HFF-Myc (cell line): ENCODE measurements around the gene LAMP5.

Experiments used
- DNase-seq: peaks from one replicate; pipeline ENCODE4 v3.0.0-alpha.2; 2011; ENCODE audit warnings: low read depth; ENCODE audit errors: extremely low read depth
- H3K4me3 ChIP-seq: replicated peaks from 2 replicates; pipeline ENCODE4 v1.5.1; 2011; ENCODE audit warnings: low read depth, mild to moderate bottlenecking, control low read depth, low read length
- TF ChIP-seq, protein P1 (sequence below): IDR thresholded peaks from 2 replicates; pipeline ENCODE4 v1.5.1; 2012; ENCODE audit warnings: mild to moderate bottlenecking, low read depth, low read length, control low read depth; ENCODE audit errors: missing control alignments

LAMP5 gene

DNA sequence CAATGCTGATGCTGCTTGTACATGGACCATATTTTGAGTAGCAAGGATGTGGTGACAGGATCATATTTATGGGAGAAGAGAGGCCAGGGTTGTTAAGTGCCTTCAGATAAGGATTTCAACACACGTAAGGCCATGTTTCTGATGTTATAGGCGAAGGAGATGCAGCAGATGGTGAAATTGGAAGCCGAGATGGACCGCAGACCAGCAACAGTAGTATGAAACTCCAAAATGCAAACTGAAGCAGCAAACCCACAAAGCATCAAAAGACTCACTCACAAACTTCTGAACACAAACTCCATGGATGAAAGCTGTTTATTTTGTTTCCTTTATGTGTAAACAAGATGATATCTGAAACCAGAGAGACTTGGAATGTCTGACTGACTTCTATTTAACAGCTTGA, 35.6 kb upstream of the LAMP5 start:
- no peak overlapping the region for H3K4me3 ChIP-seq
- DNase-seq = no peak
- TF ChIP-seq, protein P1, sequence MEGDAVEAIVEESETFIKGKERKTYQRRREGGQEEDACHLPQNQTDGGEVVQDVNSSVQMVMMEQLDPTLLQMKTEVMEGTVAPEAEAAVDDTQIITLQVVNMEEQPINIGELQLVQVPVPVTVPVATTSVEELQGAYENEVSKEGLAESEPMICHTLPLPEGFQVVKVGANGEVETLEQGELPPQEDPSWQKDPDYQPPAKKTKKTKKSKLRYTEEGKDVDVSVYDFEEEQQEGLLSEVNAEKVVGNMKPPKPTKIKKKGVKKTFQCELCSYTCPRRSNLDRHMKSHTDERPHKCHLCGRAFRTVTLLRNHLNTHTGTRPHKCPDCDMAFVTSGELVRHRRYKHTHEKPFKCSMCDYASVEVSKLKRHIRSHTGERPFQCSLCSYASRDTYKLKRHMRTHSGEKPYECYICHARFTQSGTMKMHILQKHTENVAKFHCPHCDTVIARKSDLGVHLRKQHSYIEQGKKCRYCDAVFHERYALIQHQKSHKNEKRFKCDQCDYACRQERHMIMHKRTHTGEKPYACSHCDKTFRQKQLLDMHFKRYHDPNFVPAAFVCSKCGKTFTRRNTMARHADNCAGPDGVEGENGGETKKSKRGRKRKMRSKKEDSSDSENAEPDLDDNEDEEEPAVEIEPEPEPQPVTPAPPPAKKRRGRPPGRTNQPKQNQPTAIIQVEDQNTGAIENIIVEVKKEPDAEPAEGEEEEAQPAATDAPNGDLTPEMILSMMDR = no peak

DNA sequence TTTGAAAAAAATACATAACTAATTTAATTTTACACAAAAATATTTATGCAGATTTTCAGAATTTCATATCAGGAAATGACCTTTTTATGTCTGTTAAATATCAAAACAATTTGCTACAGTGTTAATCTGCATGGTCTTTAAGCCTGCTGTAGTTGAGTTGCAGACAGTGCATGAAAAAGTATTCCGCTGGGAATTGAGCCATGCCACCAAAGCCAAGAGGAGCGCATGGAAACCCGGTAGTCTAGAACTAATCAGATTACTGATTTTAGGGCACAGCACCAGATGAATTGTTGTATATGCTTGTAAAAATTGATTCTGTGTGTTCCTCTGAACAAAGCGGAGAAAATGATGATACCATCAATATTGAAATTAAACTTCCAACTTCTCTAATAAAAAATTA, 34.3 kb upstream of the LAMP5 start:
- no peak for DNase-seq
- H3K4me3 ChIP-seq = no peak overlapping the region
- TF ChIP-seq, protein P1 = no peak

DNA sequence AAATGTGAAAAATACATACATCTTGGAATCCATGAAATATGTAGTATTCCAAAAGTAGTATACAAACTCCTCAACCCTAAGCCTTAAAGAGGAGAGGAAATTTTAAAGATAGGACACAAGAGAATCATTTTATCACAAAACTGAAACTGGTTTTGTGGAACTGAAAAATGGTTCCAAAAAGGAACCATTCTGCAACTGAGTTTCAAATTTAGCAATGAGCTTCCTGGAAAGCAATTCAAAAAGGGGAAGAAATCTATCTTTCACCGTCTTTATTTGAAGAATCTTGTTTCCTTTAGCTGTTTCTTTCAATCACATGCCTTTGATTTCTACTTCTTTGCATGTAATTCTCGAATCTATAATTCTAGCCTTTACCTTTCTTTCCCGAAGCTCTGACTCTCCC, 32.2 kb upstream of the LAMP5 start:
- no peak for DNase-seq
- H3K4me3 ChIP-seq = no peak overlapping the region

DNA sequence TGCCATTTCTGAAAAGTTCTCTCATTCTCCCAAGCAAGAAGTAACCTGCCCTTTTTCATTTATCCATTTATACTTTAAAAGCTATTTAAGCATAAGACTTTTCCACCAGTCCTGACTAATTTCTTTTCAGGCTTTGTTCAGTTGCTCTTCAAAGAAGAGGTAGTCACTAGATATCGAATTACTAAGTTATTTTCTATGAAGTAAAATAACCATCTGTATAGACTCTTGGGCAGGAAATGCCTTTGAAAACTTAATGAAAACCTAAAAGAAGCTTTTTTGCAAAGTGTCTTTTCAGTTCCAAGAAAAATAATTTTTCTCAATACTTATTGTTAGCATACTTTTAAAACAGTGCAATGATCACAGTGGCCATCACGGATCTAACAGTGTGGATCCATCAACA, 31.3 kb upstream of the LAMP5 start:
- no peak overlapping the region for H3K4me3 ChIP-seq
- TF ChIP-seq, protein P1 = no peak
- no peak for DNase-seq

More for the DNA sequence above, 32.2 kb upstream of the LAMP5 start:
- TF ChIP-seq, protein P1 = no peak

DNA sequence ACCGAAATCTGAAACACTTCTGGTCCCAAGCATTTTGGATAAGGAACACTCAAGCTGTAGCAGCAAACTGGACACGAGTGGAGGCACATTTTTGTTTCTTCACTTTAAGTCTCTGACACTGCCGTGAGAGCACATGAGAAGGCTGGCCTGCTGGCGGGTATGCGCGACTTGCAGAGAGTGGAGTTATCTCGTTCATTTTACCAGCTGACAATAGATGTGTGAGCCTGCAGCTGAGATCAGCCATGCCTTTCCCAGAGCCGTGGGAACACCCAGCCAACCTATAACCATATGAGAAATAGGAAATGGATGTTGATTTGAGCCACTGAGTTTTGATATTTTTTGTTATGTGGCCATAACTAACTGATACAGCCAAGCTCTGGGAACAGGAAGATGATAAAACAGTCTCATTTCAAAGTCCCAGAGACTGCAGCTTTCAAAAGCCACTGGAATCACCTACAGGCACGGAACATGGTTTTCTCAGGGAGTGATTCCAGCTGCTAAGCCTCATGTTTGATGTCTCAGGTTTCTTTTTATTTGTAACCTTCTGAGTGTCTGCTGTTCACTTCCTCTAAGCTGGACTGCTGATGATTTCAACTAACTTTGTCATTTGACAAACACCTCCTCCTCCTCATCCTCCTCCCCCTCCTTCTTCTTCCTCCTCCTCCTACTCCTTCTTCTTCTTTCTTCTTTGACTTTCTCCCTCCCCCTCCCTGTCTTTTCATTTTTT, 28.6 kb upstream of the LAMP5 start:
- peak; percentile 33 for DNase-seq
- H3K4me3 ChIP-seq = no peak overlapping the region
- TF ChIP-seq, protein P1 = no peak

DNA sequence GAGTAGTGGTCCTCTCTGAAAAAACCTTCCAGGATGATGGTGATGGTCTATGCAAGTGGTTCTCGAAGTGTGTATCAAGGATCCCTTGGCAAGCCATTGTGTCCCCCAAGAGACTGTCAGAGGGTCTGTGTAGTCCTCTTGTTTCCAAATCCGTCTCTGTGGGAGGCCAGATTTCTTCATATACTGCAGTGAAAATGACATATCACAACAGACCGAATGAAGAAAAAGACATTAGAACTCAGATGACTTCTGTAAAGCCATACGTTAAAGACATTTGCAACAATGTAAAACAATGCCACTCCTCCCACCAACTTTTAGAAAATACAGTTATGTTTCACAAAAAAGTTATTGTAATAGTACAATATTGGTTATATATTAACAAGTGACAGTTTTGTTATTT, 27.2 kb upstream of the LAMP5 start:
- TF ChIP-seq, protein P1 = no peak
- no peak overlapping the region for H3K4me3 ChIP-seq
- no peak for DNase-seq

DNA sequence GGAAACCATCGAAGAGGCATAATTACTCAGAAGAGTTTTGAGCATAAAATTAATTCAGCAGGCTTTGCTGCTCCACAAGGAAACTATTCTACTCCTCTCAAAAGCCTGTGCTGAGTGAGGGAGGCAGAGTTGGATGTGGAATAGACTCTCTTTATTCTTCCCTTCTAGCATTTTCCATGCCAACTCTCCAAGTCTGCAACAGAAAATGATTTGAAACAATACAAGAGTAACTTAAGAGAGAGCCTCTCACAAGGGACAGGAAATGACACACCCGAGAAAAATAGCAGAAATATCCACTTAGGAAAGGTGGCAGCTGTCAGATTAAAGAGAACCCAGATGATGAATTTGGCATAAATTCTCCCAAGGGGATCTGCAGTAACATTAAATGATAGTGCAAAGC, 26.3 kb upstream of the LAMP5 start:
- TF ChIP-seq, protein P1 = no peak
- DNase-seq = no peak
- H3K4me3 ChIP-seq = no peak overlapping the region
